HG02678 (cell line): ENCODE data around the gene GPC6.

Source experiments
- ATAC-seq: cut with Tn5 transposase; IDR thresholded peaks from one replicate; pipeline ENCODE4 v1.9.1; 2021; ENCODE audit warnings: mild to moderate bottlenecking, moderate library complexity; ENCODE audit not compliant: unreplicated experiment

The GPC6 gene

GRCh38 chr13:93726173-93726957 is 499.8 kb downstream of the GPC6 start:
- ATAC-seq: no peak

- ATAC-seq: no peak
Measured at GRCh38 chr13:93727211-93728141, 500.9 kb downstream of the GPC6 start.

GRCh38 chr13:93729383-93729782 is 502.8 kb downstream of the GPC6 start:
- ATAC-seq: no peak

DNA sequence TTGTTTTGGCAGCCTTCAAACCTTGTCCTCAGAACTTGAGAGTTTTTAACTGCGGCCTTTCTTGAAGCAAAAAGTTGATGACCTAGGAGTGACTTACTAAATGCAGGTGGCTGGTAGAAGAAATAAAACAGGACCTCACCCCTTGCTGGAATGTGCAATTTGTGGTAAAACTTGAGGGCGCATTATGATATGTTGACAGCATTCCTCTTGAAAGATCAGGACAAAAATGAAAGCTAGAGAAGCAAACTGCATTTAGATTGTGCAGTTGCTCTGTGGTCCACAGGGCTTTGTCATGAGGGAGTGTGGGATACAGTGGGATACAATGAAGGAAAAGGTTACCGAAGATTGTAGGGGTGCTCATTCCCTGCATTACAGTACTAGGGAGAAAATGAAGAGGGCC is 504.2 kb downstream of the GPC6 start:
- no peak for ATAC-seq

DNA sequence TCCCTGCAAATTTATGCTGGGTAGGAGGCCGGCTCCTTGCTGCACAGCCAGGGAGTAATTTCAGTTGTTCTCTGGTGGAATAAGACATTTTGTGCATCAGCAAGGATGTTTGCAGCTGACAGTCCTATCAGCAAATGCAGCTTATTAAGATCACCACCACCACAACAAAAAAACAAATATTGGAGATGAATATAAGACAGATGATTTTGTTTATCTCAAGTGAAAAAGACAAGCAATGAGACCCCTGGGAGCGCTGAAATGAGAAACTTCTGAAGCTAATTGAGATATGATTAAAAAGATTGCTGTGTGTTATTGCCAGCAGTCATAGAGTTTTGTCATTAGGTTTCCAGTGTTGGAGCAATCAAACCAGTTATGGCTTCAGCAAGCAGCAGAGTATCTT is 505.6 kb downstream of the GPC6 start:
- ATAC-seq: no peak

DNA sequence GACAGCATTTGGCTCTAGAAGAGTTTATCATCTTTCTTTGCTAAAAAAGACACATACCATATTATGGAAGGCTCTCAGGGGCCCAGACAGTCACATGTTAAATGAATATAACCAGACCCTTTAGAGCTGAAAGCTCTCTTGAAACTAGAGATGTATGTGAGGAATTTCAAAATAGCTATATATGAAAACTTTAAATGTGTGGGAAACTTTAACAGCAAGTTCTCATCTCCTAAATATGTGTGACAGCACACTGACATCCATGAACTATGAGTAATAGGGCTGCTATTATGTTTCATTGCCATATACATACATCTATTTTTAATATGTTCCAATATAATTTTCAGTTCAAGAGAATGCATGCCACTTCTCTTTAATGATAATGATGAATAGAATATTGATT is 509.5 kb downstream of the GPC6 start:
- no peak for ATAC-seq

- no peak for ATAC-seq
Measured at GRCh38 chr13:93736909-93737308, 510.3 kb downstream of the GPC6 start.

- ATAC-seq: no peak
Measured at GRCh38 chr13:93740334-93740733, 513.7 kb downstream of the GPC6 start.

- no peak for ATAC-seq
Measured at GRCh38 chr13:93744033-93744432, 517.4 kb downstream of the GPC6 start.

GRCh38 chr13:93744886-93745285 is 518.3 kb downstream of the GPC6 start:
- ATAC-seq: no peak

GRCh38 chr13:93745884-93746283 is 519.3 kb downstream of the GPC6 start:
- ATAC-seq: no peak

DNA sequence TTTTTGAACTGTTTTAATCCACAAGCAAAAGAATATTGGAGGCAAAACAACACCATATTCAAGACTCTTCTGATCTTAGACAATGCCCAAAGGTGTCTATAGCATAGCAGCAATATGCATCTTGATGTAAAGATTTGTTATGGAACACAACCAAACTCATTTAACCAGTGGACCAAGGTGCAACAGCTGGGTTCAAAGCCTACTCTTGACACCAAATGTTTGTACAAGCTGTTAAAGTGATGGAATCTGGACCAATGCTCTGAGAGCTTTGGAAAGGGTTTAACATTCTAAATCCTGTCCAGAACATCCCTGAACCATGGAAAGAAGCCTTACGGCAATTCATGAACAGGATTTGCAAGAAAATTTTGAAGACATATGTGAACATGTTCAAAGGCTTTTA is 520.0 kb downstream of the GPC6 start:
- no peak for ATAC-seq

DNA sequence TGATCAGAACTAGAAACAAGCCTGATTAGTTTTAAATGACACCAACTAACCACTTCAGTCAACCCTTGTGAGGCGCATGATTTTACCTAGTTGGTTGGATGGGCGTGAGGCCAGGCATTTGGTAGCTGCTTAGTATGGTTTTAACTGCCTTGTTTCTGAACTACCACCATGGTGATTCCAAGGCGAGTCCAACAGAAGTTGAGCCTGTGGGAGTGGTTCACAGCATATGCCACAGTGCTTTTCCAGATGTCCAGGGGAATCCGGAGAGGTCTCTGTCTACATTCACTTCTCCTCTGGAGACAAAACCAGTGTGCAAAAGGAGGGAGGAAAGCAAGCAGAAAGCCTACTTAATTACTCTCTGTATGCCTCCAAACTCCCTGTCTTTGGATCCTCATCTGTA is 524.1 kb downstream of the GPC6 start:
- ATAC-seq: no peak

DNA sequence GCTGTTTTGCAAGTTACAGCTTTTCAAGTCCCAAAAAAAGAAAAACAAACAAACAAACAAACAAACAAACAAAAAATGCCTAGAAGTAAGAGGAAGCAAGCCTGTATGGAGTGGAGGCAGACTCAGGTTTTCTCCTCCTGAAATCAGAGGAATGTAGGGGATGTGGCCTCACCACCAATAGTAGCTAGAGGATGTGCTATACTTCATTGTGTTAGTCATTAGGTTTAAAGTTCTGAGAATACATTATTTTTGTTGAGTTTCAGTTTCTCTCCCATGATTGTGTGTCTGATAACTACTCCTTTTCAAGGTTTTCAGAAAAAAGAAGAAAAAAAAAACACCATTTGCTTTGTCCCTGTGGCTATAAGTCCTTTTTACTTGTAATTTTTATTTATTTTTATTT is 524.5 kb downstream of the GPC6 start:
- ATAC-seq: no peak

GRCh38 chr13:93752541-93752940 is 525.9 kb downstream of the GPC6 start:
- ATAC-seq: no peak

DNA sequence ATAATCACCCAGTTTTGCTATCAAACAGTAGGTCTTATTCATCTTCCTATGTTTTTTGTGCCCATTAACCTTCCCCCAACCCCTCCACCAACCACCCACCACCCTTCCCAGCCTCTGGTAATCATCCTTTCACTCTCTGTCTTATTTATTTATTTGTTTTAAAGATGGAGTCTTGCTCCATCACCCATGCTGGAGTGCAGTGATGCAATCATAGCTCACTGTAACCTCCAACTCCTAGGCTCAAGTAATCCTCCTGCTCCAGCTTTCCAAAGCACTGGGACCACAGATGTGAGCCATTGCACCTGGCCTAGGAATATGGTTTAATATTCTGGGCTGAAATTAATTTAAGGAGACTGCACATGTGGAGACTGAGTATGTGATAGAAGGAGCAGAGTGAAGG is 527.0 kb downstream of the GPC6 start:
- ATAC-seq: no peak

DNA sequence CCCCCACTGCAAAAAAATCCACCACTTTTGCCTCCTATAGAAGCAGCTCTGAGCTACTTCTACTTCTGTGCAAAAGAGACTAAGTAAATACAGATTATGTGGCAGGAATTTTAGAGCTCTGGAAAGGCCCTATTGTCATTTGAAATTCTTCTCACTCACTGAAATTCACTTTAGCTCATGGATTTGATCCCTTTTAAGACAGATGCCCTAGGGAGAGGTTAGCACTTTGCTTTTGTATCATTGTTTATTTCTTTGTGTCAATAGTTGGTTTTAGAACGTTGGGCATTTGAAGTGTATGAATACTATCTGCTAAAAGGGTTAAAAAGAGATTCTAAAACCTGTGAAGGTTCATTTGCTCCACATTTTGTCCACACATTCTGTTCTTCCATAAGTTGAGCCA is 528.7 kb downstream of the GPC6 start:
- ATAC-seq: no peak

- ATAC-seq: no peak
Measured at GRCh38 chr13:93758575-93758974, 532.0 kb downstream of the GPC6 start.

DNA sequence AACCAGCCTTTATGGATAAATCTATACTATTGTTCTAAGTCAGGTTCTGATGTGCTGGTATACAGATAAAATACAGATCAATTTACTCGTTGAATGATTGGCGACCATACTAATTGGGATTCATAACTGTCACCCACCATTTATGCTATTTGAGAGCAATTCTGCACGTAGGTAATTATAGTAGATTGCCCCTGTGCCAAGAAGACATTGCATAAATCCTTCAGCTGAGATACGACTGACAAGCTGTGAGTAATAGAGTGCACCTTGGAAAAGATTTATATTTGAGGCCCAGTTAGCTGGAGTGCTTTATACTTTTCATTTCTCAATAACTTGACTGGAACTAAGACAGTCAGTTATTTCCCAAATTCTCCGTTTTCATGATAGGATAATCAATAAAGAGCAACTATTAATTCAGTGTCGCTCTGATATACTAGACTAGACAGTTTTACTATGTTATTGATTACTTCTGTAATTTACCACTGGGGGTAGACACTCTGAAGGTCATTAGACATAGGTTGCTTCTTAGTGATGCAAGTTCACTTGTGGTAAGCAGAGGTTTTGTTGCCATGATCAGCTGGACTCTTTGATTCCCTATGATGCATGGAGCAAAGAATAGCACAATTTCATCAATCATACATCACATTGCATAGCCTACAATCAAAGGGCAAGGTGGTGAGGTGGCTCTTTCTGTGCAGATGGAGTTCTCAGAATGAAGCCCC is 536.3 kb downstream of the GPC6 start:
- ATAC-seq: no peak

GRCh38 chr13:93765062-93765461 is 538.5 kb downstream of the GPC6 start:
- ATAC-seq: no peak

DNA sequence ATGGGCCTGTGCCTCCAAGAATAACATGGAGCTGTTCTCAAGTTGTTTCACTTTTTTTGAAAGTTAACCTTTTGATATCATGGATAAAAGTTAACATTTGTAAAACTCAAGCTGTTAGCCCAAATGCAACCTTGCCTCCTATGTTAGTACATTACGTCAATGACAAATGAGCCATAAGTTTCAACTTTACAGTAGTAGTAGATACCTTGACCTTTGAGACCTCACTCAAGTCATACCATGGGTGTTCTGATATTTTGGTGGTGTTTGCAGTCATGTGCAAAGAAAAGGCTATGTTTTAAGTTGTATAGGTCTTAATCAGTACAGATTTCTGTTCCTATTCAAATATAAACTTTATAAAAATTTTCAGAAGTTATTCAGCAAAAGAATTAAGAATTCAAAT is 539.2 kb downstream of the GPC6 start:
- no peak for ATAC-seq
